Osteoblast (primary cell): Measurements from ENCODE around the gene CAP2. TPM values are rescaled to one million over a fixed set of nuclear protein-coding genes. Genes with fewer than 3 reads are reported as not detected.

Experiments
- DNase-seq: peaks from one replicate; pipeline ENCODE4 v3.0.0; 2011; ENCODE audit warnings: low spot score, mixed read lengths; ENCODE audit not compliant: insufficient read length; ENCODE audit errors: missing footprints
- H2AFZ ChIP-seq: 2 replicates; pipeline ENCODE4 v1.6.0; 2011; ENCODE audit warnings: mild to moderate bottlenecking, low read length
- H3K27ac ChIP-seq: 2 replicates; pipeline ENCODE4 v1.5.1; 2011; ENCODE audit warnings: mild to moderate bottlenecking, low read depth, low read length, moderate library complexity
- H3K27me3 ChIP-seq: 2 replicates; pipeline ENCODE4 v1.6.0; 2012; ENCODE audit warnings: mild to moderate bottlenecking, control low read depth, inconsistent platforms, low read length, moderate library complexity; ENCODE audit not compliant: insufficient read depth
- H3K36me3 ChIP-seq: 2 replicates; pipeline ENCODE4 v1.5.1; 2011; ENCODE audit warnings: mild to moderate bottlenecking, low read length, control low read depth, moderate library complexity; ENCODE audit not compliant: insufficient read depth
- H3K4me1 ChIP-seq: 2 replicates; pipeline ENCODE4 v1.5.1; 2011; ENCODE audit warnings: mild to moderate bottlenecking, low read length, control low read depth, moderate library complexity; ENCODE audit not compliant: insufficient read depth
- H3K4me2 ChIP-seq: 2 replicates; pipeline ENCODE4 v1.6.0; 2011; ENCODE audit warnings: mild to moderate bottlenecking, low read length; ENCODE audit not compliant: insufficient read depth
- H3K4me3 ChIP-seq: fragments of 200-600 bp; sonication (generic); 3 replicates; pipeline ENCODE4 v1.5.1; 2012; ENCODE audit warnings: mild to moderate bottlenecking, low read length, inconsistent platforms; ENCODE audit not compliant: insufficient read depth
- H3K79me2 ChIP-seq: 2 replicates; pipeline ENCODE4 v1.6.0; 2012; ENCODE audit warnings: mild to moderate bottlenecking, low read length, control low read depth, inconsistent platforms; ENCODE audit not compliant: insufficient read depth
- H3K9me3 ChIP-seq: 2 replicates; pipeline ENCODE4 v1.5.1; 2011; ENCODE audit warnings: low read depth, low read length, control low read depth
- H4K20me1 ChIP-seq: 2 replicates; pipeline ENCODE4 v1.6.0; 2012; ENCODE audit warnings: mild to moderate bottlenecking, low read length, control low read depth; ENCODE audit not compliant: insufficient read depth
- CTCF ChIP-seq: IDR thresholded peaks from 2 replicates; pipeline ENCODE4 v1.5.1; 2011; ENCODE audit warnings: mild to moderate bottlenecking, low read depth, low read length, moderate library complexity; ENCODE audit errors: extremely low read depth
- total RNA-seq: library from RNA; depleted of rRNA; stranded (reverse); fragments of >200 nt; gene quantifications from 2 replicates; pipeline ENCODE4 v1.2.3, GENCODE V29; 2012

The CAP2 gene
- total RNA-seq, 1 donor, result 12.3 TPM

- DNase-seq, result no peak
- Histone ChIP-seq H3K4me1 (peaks cover 8% of the 10 kb centered on the region), H3K27ac (no peak overlapping the region), H3K4me3 (no peak overlapping the region), H4K20me1 (no peaks in the 10 kb centered on the region), H3K36me3 (no peaks in the 10 kb centered on the region), H3K4me2 (no peak overlapping the region), H2AFZ (peak overlapping the region; percentile 4), H3K9me3 (no peaks in the 10 kb centered on the region), H3K27me3 (no peaks in the 10 kb centered on the region), H3K79me2 (no peaks in the 10 kb centered on the region)
- TF ChIP-seq CTCF, result no peak
Observed at GRCh38 chr6:17389274-17389847, 4.0 kb upstream of the CAP2 start.

GRCh38 chr6:17390276-17390675 is 3.1 kb upstream of the CAP2 start:
- Histone ChIP-seq H3K4me1 (peaks cover 8% of the 10 kb centered on the region), H3K9me3 (no peaks in the 10 kb centered on the region), H2AFZ (no peak overlapping the region), H3K27me3 (no peaks in the 10 kb centered on the region), H3K4me2 (no peak overlapping the region), H3K4me3 (no peak overlapping the region), H3K36me3 (no peaks in the 10 kb centered on the region), H4K20me1 (no peaks in the 10 kb centered on the region), H3K79me2 (peaks cover under 1% of the 10 kb centered on the region), H3K27ac (no peak overlapping the region)
- DNase-seq, result no peak
- TF ChIP-seq CTCF, result no peak

GRCh38 chr6:17391976-17392375 is 1.4 kb upstream of the CAP2 start:
- H3K4me2 ChIP-seq, result no peak overlapping the region
- peaks cover 8% of the 10 kb centered on the region for H3K4me1 ChIP-seq
- no peak overlapping the region for H3K27ac ChIP-seq
- no peaks in the 10 kb centered on the region for H4K20me1 ChIP-seq
- peaks cover 14% of the 10 kb centered on the region for H3K79me2 ChIP-seq
- H3K36me3 ChIP-seq, result no peaks in the 10 kb centered on the region
- H3K4me3 ChIP-seq, result no peak overlapping the region
- no peak for DNase-seq
- H3K27me3 ChIP-seq, result no peaks in the 10 kb centered on the region
- no peak overlapping the region for H2AFZ ChIP-seq
- TF ChIP-seq CTCF, result no peak
- H3K9me3 ChIP-seq, result no peaks in the 10 kb centered on the region

- TF ChIP-seq CTCF, result no peak
- no peaks in the 10 kb centered on the region for H3K36me3 ChIP-seq
- peak overlapping the region; percentile 78 for H2AFZ ChIP-seq
- peak overlapping the region; percentile 87 for H3K4me2 ChIP-seq
- peaks cover 17% of the 10 kb centered on the region for H3K79me2 ChIP-seq
- peak; percentile 94 for DNase-seq
- peak overlapping the region; percentile 19 for H3K27ac ChIP-seq
- no peaks in the 10 kb centered on the region for H3K9me3 ChIP-seq
- no peaks in the 10 kb centered on the region for H3K27me3 ChIP-seq
- peak overlapping the region; percentile 79 for H3K4me3 ChIP-seq
- no peaks in the 10 kb centered on the region for H4K20me1 ChIP-seq
- peaks cover 10% of the 10 kb centered on the region for H3K4me1 ChIP-seq
Observed at GRCh38 chr6:17393892-17394631, 667 bp downstream of the CAP2 start.
